ENCODE results near the gene CIBAR2.

Gene CIBAR2

DNA sequence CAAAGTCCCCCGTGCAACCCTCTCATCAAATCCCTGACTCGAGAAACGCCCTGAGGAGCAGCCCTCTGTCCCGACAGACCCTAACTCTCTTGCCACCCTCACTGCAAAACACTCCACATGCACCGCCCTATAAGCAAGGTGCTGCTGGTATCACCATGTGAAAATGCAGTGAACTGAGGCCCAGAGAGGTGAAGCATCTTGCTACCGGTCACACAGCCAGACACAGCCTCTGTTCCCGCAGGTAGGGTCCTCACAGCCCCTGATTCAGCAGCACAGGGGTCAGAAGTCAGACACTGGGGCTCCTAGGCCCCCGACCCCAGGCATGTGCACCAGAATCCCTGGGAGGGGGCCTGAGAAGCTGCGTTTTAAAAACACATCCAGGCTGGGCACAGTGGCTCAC, 1.1 kb downstream of the CIBAR2 start:
- no peaks in the 10 kb centered on the region for H3K36me3 ChIP-seq (ENCODE audit: control insufficient read depth in 2 of 2, insufficient read depth in 1 of 2, low read length in 2 of 2)
- no peaks in the 10 kb centered on the region for H3K4me1 ChIP-seq (ENCODE audit: control insufficient read depth, insufficient read depth, low read length)
- H3K4me3 ChIP-seq (ENCODE audit: low read depth, low read length): no peak overlapping the region
- H3K27ac ChIP-seq (ENCODE audit: extremely low read depth, low read depth, low read length): no peak overlapping the region
- no peaks in the 10 kb centered on the region for H3K9me3 ChIP-seq (ENCODE audit: control insufficient read depth, insufficient read depth, low read depth, low read length)
- TF ChIP-seq, protein P1, sequence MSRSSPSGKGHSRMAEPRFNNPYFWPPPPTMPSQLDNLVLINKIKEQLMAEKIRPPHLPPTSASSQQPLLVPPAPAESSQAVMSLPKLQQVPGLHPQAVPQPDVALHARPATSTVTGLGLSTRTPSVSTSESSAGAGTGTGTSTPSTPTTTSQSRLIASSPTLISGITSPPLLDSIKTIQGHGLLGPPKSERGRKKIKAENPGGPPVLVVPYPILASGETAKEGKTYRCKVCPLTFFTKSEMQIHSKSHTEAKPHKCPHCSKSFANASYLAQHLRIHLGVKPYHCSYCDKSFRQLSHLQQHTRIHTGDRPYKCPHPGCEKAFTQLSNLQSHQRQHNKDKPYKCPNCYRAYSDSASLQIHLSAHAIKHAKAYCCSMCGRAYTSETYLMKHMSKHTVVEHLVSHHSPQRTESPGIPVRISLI (tag by site-specific recombination; IDR thresholded peaks at IDR 0.05): no peak
- TF ChIP-seq ZNF302 (tag by site-specific recombination; IDR thresholded peaks at IDR 0.05; ENCODE audit: low read depth): no peak
- no peak for TF ChIP-seq OSR2 (tag by site-specific recombination; IDR thresholded peaks at IDR 0.05)
- 0 out of 2 replicates have a peak, but pooled peaks have one; percentile 28 for TF ChIP-seq ZNF768 (tag by site-specific recombination; IDR thresholded peaks at IDR 0.05)
- TF ChIP-seq ZNF501 (tag by site-specific recombination; IDR thresholded peaks at IDR 0.05): no peak
- TF ChIP-seq ZNF366 (tag by site-specific recombination; conservative IDR thresholded peaks at IDR 0.05): no peak
- CTCF ChIA-PET: interaction anchor here (0.6 to 0.9 kb wide), 3 partner anchors 12 to 134 kb away, joined by 3 to 4 read pairs (median 3); no protein-coding TSS in a partner anchor
- POLR2A ChIA-PET: no interaction called here

DNA sequence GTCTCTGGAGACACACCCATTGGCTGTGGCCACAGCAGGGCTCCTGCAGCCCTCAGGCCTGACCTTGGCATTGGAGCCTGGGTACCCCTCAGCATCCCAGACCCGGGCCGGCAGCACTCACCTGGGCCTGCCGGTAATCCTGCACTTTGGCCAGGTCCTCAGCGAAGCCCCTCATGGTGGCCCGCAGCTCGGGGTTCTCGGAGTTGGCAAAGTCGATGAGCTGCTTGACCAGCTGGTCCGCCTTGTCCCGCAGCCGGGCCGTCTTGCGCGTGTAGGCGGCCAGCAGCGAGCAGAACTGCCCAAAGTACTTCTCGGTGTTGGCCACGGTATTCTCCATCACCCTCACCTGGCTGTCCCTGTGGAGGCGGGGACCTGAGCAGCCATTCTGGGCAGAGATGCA, 2.2 kb downstream of the CIBAR2 start:
- H3K27ac ChIP-seq (ENCODE audit: extremely low read depth, low read depth, low read length): no peak overlapping the region
- CTCF ChIA-PET: interaction anchor here (0.7 kb wide), 1 partner anchor 505 kb away, joined by 4 read pairs; no protein-coding TSS in a partner anchor
- H3K36me3 ChIP-seq (ENCODE audit: control insufficient read depth in 2 of 2, insufficient read depth in 1 of 2, low read length in 2 of 2): no peaks in the 10 kb centered on the region
- POLR2A ChIA-PET: no interaction called here
- H3K4me3 ChIP-seq (ENCODE audit: low read depth, low read length): no peak overlapping the region
- TF ChIP-seq GFI1B (tag by site-specific recombination; IDR thresholded peaks at IDR 0.05) (no peak), BCL11A (tag by site-specific recombination; IDR thresholded peaks at IDR 0.05; ENCODE audit: low read depth) (no peak), ZNF843 (tag by site-specific recombination; IDR thresholded peaks at IDR 0.05) (no peak), GLI4 (tag by site-specific recombination; IDR thresholded peaks at IDR 0.05) (no peak), ZBTB1 (tag by site-specific recombination; IDR thresholded peaks at IDR 0.05) (no peak), ZEB2 (tag by site-specific recombination; IDR thresholded peaks at IDR 0.05) (no peak), ZNF610 (tag by site-specific recombination; IDR thresholded peaks at IDR 0.05; ENCODE audit: borderline replicate concordance) (no peak), ZNF350 (tag by site-specific recombination; IDR thresholded peaks at IDR 0.05) (no peak)
- TF ChIP-seq, protein P2, sequence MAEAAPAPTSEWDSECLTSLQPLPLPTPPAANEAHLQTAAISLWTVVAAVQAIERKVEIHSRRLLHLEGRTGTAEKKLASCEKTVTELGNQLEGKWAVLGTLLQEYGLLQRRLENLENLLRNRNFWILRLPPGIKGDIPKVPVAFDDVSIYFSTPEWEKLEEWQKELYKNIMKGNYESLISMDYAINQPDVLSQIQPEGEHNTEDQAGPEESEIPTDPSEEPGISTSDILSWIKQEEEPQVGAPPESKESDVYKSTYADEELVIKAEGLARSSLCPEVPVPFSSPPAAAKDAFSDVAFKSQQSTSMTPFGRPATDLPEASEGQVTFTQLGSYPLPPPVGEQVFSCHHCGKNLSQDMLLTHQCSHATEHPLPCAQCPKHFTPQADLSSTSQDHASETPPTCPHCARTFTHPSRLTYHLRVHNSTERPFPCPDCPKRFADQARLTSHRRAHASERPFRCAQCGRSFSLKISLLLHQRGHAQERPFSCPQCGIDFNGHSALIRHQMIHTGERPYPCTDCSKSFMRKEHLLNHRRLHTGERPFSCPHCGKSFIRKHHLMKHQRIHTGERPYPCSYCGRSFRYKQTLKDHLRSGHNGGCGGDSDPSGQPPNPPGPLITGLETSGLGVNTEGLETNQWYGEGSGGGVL (tag by site-specific recombination; IDR thresholded peaks at IDR 0.05): no peak
- TF ChIP-seq, protein P3, sequence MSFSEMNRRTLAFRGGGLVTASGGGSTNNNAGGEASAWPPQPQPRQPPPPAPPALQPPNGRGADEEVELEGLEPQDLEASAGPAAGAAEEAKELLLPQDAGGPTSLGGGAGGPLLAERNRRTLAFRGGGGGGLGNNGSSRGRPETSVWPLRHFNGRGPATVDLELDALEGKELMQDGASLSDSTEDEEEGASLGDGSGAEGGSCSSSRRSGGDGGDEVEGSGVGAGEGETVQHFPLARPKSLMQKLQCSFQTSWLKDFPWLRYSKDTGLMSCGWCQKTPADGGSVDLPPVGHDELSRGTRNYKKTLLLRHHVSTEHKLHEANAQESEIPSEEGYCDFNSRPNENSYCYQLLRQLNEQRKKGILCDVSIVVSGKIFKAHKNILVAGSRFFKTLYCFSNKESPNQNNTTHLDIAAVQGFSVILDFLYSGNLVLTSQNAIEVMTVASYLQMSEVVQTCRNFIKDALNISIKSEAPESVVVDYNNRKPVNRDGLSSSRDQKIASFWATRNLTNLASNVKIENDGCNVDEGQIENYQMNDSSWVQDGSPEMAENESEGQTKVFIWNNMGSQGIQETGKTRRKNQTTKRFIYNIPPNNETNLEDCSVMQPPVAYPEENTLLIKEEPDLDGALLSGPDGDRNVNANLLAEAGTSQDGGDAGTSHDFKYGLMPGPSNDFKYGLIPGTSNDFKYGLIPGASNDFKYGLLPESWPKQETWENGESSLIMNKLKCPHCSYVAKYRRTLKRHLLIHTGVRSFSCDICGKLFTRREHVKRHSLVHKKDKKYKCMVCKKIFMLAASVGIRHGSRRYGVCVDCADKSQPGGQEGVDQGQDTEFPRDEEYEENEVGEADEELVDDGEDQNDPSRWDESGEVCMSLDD (tag by site-specific recombination; IDR thresholded peaks at IDR 0.05): no peak
- TF ChIP-seq, protein P4, sequence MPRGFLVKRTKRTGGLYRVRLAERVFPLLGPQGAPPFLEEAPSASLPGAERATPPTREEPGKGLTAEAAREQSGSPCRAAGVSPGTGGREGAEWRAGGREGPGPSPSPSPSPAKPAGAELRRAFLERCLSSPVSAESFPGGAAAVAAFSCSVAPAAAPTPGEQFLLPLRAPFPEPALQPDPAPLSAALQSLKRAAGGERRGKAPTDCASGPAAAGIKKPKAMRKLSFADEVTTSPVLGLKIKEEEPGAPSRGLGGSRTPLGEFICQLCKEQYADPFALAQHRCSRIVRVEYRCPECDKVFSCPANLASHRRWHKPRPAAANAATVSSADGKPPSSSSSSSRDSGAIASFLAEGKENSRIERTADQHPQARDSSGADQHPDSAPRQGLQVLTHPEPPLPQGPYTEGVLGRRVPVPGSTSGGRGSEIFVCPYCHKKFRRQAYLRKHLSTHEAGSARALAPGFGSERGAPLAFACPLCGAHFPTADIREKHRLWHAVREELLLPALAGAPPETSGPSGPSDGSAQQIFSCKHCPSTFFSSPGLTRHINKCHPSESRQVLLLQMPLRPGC (tag by site-specific recombination; IDR thresholded peaks at IDR 0.05): no peak
- no peaks in the 10 kb centered on the region for H3K4me1 ChIP-seq (ENCODE audit: control insufficient read depth, insufficient read depth, low read length)
- H3K9me3 ChIP-seq (ENCODE audit: control insufficient read depth, insufficient read depth, low read depth, low read length): no peaks in the 10 kb centered on the region
